HK-2 (cell line): ENCODE results near the gene PSPN.

Experiments
- DNase-seq: peaks from one replicate; pipeline ENCODE4 v3.0.0-alpha.2; 2018; ENCODE audit not compliant: unreplicated experiment

Gene PSPN

GRCh38 chr19:6325614-6326013, 50.1 kb downstream of the PSPN start:
- DNase-seq: no peak
